Measurements from ENCODE around the gene SDF2L1. TPM values are rescaled to one million over a fixed set of nuclear protein-coding genes. Genes with fewer than 3 reads are reported as not detected.
"Not testable (repeated sequence)": the region's sequence is repeated elsewhere in the genome, so short reads cannot be mapped to it uniquely, and the experiment has no call there.

The SDF2L1 gene
- total RNA-seq, 1 donor from 2014 or later = 24.0 TPM

- H3K27me3 Mint-ChIP-seq (ENCODE audit: unreplicated experiment) = peaks cover 10% of the 10 kb centered on the region
- H3K27ac Mint-ChIP-seq (ENCODE audit: unreplicated experiment) = no peak overlapping the region
- peaks cover 2% of the 10 kb centered on the region for H3K9me3 Mint-ChIP-seq (ENCODE audit: unreplicated experiment)
- no peak overlapping the region for H3K4me3 Mint-ChIP-seq (ENCODE audit: unreplicated experiment)
- no peak for DNase-seq
- TF ChIP-seq, protein P1, sequence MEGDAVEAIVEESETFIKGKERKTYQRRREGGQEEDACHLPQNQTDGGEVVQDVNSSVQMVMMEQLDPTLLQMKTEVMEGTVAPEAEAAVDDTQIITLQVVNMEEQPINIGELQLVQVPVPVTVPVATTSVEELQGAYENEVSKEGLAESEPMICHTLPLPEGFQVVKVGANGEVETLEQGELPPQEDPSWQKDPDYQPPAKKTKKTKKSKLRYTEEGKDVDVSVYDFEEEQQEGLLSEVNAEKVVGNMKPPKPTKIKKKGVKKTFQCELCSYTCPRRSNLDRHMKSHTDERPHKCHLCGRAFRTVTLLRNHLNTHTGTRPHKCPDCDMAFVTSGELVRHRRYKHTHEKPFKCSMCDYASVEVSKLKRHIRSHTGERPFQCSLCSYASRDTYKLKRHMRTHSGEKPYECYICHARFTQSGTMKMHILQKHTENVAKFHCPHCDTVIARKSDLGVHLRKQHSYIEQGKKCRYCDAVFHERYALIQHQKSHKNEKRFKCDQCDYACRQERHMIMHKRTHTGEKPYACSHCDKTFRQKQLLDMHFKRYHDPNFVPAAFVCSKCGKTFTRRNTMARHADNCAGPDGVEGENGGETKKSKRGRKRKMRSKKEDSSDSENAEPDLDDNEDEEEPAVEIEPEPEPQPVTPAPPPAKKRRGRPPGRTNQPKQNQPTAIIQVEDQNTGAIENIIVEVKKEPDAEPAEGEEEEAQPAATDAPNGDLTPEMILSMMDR (IDR thresholded peaks at IDR 0.05; ENCODE audit: partially characterized antibody, unreplicated experiment) = no peak
- no peaks in the 10 kb centered on the region for H3K36me3 Mint-ChIP-seq (ENCODE audit: unreplicated experiment)
- H3K4me1 Mint-ChIP-seq (ENCODE audit: low read depth, unreplicated experiment) = peaks cover 2% of the 10 kb centered on the region
These were observed 6.2 kb upstream of the SDF2L1 start for GRCh38 chr22:21635771-21636510.

GRCh38 chr22:21636629-21637218 lies 5.4 kb upstream of the SDF2L1 start:
- no peaks in the 10 kb centered on the region for H3K36me3 Mint-ChIP-seq (ENCODE audit: unreplicated experiment)
- H3K4me1 Mint-ChIP-seq (ENCODE audit: low read depth, unreplicated experiment) = peaks cover 8% of the 10 kb centered on the region
- no peak for DNase-seq
- peaks cover 9% of the 10 kb centered on the region for H3K27me3 Mint-ChIP-seq (ENCODE audit: unreplicated experiment)
- peaks cover 2% of the 10 kb centered on the region for H3K9me3 Mint-ChIP-seq (ENCODE audit: unreplicated experiment)
- H3K27ac Mint-ChIP-seq (ENCODE audit: unreplicated experiment) = no peak overlapping the region
- H3K4me3 Mint-ChIP-seq (ENCODE audit: unreplicated experiment) = no peak overlapping the region
- TF ChIP-seq, protein P1 (IDR thresholded peaks at IDR 0.05; ENCODE audit: partially characterized antibody, unreplicated experiment) = no peak

DNA sequence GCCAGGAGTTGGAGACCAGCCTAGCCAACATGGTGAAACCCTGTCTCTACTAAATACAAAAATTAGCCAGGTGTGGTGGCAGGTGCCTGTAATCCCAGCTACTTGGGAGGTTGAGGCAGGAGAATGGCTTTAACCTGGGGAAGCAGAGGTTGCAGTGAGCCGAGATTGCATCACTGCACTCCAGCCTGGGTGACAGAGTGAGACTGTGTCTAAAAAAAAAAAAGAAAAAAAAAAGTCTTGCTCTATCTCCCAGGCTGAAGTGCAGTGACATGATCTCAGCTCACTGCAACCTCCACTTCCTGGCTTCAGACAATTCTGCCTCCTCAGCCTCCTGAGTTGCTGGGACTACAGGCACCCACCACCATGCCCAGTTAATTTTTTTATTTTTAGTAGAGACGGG lies 4.7 kb upstream of the SDF2L1 start:
- not testable (repeated sequence) for H3K36me3 Mint-ChIP-seq (ENCODE audit: unreplicated experiment); H3K27ac Mint-ChIP-seq (ENCODE audit: unreplicated experiment); H3K4me3 Mint-ChIP-seq (ENCODE audit: unreplicated experiment); DNase-seq; H3K9me3 Mint-ChIP-seq (ENCODE audit: unreplicated experiment); H3K27me3 Mint-ChIP-seq (ENCODE audit: unreplicated experiment); H3K4me1 Mint-ChIP-seq (ENCODE audit: low read depth, unreplicated experiment)

- peaks cover 12% of the 10 kb centered on the region for H3K4me1 Mint-ChIP-seq (ENCODE audit: low read depth, unreplicated experiment)
- no peaks in the 10 kb centered on the region for H3K36me3 Mint-ChIP-seq (ENCODE audit: unreplicated experiment)
- no peak overlapping the region for H3K4me3 Mint-ChIP-seq (ENCODE audit: unreplicated experiment)
- no peak overlapping the region for H3K27ac Mint-ChIP-seq (ENCODE audit: unreplicated experiment)
- peaks cover 9% of the 10 kb centered on the region for H3K27me3 Mint-ChIP-seq (ENCODE audit: unreplicated experiment)
- H3K9me3 Mint-ChIP-seq (ENCODE audit: unreplicated experiment) = peaks cover 2% of the 10 kb centered on the region
- TF ChIP-seq, protein P1 (IDR thresholded peaks at IDR 0.05; ENCODE audit: partially characterized antibody, unreplicated experiment) = no peak
- DNase-seq = no peak
These were observed 2.7 kb upstream of the SDF2L1 start for GRCh38 chr22:21639359-21639758.

DNA sequence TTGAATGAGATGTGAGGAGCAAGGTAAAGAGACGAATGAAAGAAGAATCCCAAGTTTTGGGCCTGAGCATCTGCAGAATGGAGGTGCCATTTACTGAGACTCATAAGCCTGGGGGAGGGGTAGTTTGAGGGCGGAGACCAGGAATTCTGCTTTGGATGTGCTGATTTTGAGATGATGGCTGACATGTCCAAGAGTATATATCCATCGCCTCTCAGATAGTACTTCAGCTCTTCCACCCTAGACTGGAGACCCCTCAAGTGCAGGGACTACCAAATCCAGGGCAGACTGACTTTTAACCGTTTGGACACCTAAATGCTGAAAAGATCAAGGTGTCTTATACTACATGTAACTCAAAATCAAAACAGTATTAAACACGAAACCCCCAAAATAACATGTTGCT lies 1.3 kb upstream of the SDF2L1 start:
- Mint-ChIP-seq H3K27ac (ENCODE audit: unreplicated experiment) (no peak overlapping the region), H3K4me3 (ENCODE audit: unreplicated experiment) (peak overlapping the region; percentile 85), H3K4me1 (ENCODE audit: low read depth, unreplicated experiment) (peaks cover 12% of the 10 kb centered on the region), H3K36me3 (ENCODE audit: unreplicated experiment) (no peaks in the 10 kb centered on the region), H3K9me3 (ENCODE audit: unreplicated experiment) (peaks cover 2% of the 10 kb centered on the region), H3K27me3 (ENCODE audit: unreplicated experiment) (peaks cover 9% of the 10 kb centered on the region)
- TF ChIP-seq, protein P1 (IDR thresholded peaks at IDR 0.05; ENCODE audit: partially characterized antibody, unreplicated experiment) = no peak
- DNase-seq = no peak

Measured in glutamatergic neuron (in vitro differentiated cells).